HepG2 (cell line): ENCODE results near the gene ZNF445. TPM values are rescaled to one million over a fixed set of nuclear protein-coding genes. Genes with fewer than 3 reads are reported as not detected.

Experiments used
- HCFC1 ChIP-seq: fragments of 150-350 bp; IDR thresholded peaks from 2 replicates; pipeline ENCODE4 v1.6.1; 2014; ENCODE audit warnings: low read depth, low read length
- HES4 ChIP-seq: sonication (generic); formaldehyde crosslinking; IDR thresholded peaks from 2 replicates; pipeline ENCODE4 v1.9.0; 2021; ENCODE audit warnings: mild to moderate bottlenecking, missing genetic modification reagents, borderline replicate concordance
- HHEX ChIP-seq: IDR thresholded peaks from 2 replicates; pipeline ENCODE4 v1.6.1; 2016; ENCODE audit warnings: control low read depth
- HMGXB4 ChIP-seq, 2 experiments: sonication (generic) in 1 of 2; formaldehyde crosslinking in 1 of 2; IDR thresholded peaks; 2 replicates each; pipeline versions ENCODE4 v1.4.0 to v1.6.1; 2018 to 2020; ENCODE audit warnings: missing genetic modification reagents in 2 of 2, borderline replicate concordance in 1 of 2, low read depth in 1 of 2, mild to moderate bottlenecking in 1 of 2, missing biosample characterization in 1 of 2
- HOXA9 ChIP-seq: sonication (generic); formaldehyde crosslinking; IDR thresholded peaks from 2 replicates; pipeline ENCODE4 v1.8.1; 2022; ENCODE audit warnings: missing genetic modification reagents, mild to moderate bottlenecking, moderate library complexity, borderline replicate concordance
- MAFG ChIP-seq: sonication (generic); formaldehyde crosslinking; IDR thresholded peaks from 2 replicates; pipeline ENCODE4 v1.5.1; 2020; ENCODE audit warnings: mild to moderate bottlenecking, missing genetic modification reagents
- MED8 ChIP-seq: sonication (generic); formaldehyde crosslinking; IDR thresholded peaks from 2 replicates; pipeline ENCODE4 v1.8.1; 2023; ENCODE audit warnings: mild to moderate bottlenecking, missing genetic modification reagents; ENCODE audit not compliant: insufficient replicate concordance
- MEIS1 ChIP-seq: sonication (generic); formaldehyde crosslinking; IDR thresholded peaks from 2 replicates; pipeline ENCODE4 v1.9.0; 2021; ENCODE audit warnings: mild to moderate bottlenecking, missing genetic modification reagents, moderate library complexity, borderline replicate concordance
- MYPOP ChIP-seq: sonication (generic); formaldehyde crosslinking; IDR thresholded peaks from 2 replicates; pipeline ENCODE4 v1.8.1; 2023; ENCODE audit warnings: mild to moderate bottlenecking, moderate library complexity, missing genetic modification reagents
- NRL ChIP-seq: sonication (generic); formaldehyde crosslinking; IDR thresholded peaks from 2 replicates; pipeline ENCODE4 v1.5.0; 2020; ENCODE audit warnings: missing genetic modification reagents, mild to moderate bottlenecking, moderate library complexity, borderline replicate concordance
- ZBTB37 ChIP-seq: sonication (generic); formaldehyde crosslinking; IDR thresholded peaks from 2 replicates; pipeline ENCODE4 v1.4.0; 2020; ENCODE audit warnings: mild to moderate bottlenecking, missing genetic modification reagents
- ZBTB39 ChIP-seq: sonication (generic); formaldehyde crosslinking; IDR thresholded peaks from 2 replicates; pipeline ENCODE4 v1.5.0; 2020; ENCODE audit warnings: missing genetic modification reagents
- ZBTB43 ChIP-seq: sonication (generic); formaldehyde crosslinking; conservative IDR thresholded peaks from 2 replicates; pipeline ENCODE4 v1.4.0; 2020; ENCODE audit warnings: missing genetic modification reagents
- ZMAT3 ChIP-seq: sonication (generic); formaldehyde crosslinking; conservative IDR thresholded peaks from 2 replicates; pipeline ENCODE4 v1.7.0; 2021; ENCODE audit warnings: missing genetic modification reagents
- ZNF563 ChIP-seq: sonication (generic); formaldehyde crosslinking; IDR thresholded peaks from 2 replicates; pipeline ENCODE4 v1.8.0; 2022; ENCODE audit warnings: mild to moderate bottlenecking, moderate library complexity, missing genetic modification reagents
- polyA plus RNA-seq, 8 experiments: library from polyadenylated mRNA; depleted of rRNA in 3 of 8; stranded (reverse) in 7 of 8; unstranded in 1 of 8; fragments of >200 nt; fragmentation: Illumina TruSeq in 4 of 8; extraction: Trizol in 4 of 8; gene quantifications; 2 replicates each; pipeline versions ENCODE4 v1.2.1 to v1.2.3, GENCODE V29; 2011 to 2016; ENCODE audit warnings: low read depth in 4 of 8, missing spikeins in 1 of 8, mixed read lengths in 1 of 8; ENCODE audit not compliant: insufficient read depth in 1 of 8
- total RNA-seq, 5 experiments: library from RNA; depleted of rRNA; stranded (reverse); fragments of >200 nt; fragmentation: Illumina TruSeq; extraction: Trizol; gene quantifications; 2 replicates each; pipeline ENCODE4 v1.2.3, GENCODE V29; 2016; ENCODE audit warnings: low read depth in 1 of 5

Gene ZNF445
- total and polyA plus RNA-seq, 2 of the 13 experiments (the other 11 are each of a cell fraction or from before 2014, with no cell fraction given): 4.4 to 10.3 TPM

GRCh38 chr3:44510000-44510368 lies 32.5 kb upstream of the ZNF445 start (continued):
- TF ChIP-seq ZBTB39 (CRISPR knock-in tag) (no peak), NRL (CRISPR knock-in tag) (no peak), ZBTB43 (CRISPR knock-in tag) (no peak), MED8 (CRISPR knock-in tag) (no peak), ZBTB37 (CRISPR knock-in tag) (no peak), ZNF563 (CRISPR knock-in tag) (no peak), HHEX (CRISPR knock-in tag) (no peak), HES4 (CRISPR knock-in tag) (no peak), MEIS1 (no peak), MAFG (no peak), HCFC1 (no peak), ZMAT3 (CRISPR knock-in tag) (no peak), HMGXB4 (CRISPR knock-in tag; IDR thresholded peaks at IDR 0.05; ENCODE audit: borderline replicate concordance in 1 of 2, low read depth in 1 of 2) (0 out of 4 replicates have a peak, but pooled peaks of 1 of the 2 experiments have one; percentile 2), HOXA9 (no peak), MYPOP (CRISPR knock-in tag) (no peak)
